ENCODE results near the gene TUBD1.
"Not testable (repeated sequence)": the region's sequence is repeated elsewhere in the genome, so short reads cannot be mapped to it uniquely, and the experiment has no call there.

The TUBD1 gene

DNA sequence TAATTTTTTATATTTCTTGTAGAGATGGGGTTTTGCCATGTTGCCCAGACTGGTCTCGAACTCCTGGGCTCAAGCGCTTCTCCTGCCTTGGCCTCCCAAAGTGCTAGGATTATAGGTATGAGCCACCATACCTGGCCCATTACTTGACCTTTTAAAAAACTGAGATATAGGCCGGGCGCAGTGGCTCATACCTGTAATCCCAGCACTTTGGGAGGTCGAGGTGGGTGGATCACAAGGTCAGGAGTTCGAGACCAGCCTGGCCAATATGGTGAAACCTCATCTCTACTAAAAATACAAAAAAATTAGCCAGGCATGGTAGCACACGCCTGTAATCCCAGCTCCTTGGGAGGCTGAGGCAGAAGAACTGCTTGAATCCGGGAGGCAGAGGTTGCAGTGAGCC is 19.3 kb downstream of the TUBD1 start:
- not testable (repeated sequence) for DNase-seq

- no peak for DNase-seq
These were observed 20.4 kb downstream of the TUBD1 start for GRCh38 chr17:59872351-59872750.

DNA sequence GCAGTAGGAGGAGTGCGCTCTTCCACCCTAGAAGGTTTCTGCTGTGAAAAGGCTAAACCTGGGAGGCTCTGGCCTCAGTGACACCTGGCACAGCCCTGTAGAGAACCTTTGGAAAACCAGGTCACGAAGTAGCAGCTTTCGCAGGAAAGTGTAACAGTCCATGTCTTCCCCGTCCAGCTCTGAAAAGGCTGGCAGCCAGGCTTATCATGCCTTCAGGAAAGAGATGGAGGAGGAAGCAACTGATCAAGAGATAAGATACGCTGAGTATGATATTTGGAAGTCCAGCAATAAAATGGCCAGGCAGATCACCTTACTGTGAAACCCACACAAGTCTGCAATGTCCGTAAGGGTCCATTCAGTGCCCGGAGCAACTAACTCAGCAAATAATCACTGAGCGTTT is 22.3 kb downstream of the TUBD1 start:
- no peak for DNase-seq

DNA sequence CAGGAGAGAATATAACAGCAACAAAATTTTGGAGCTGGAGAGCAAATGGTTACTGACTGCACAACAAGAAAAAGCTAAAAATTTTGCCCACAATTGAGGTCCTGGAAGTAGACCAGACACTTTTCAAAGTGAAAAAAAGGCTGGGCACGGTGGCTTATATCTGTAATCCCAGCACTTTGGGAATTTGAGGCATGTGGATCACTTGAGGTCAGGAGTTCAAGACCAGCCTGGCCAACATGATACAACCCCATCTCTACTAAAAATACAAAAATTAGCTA is 22.9 kb downstream of the TUBD1 start:
- no peak for DNase-seq

DNA sequence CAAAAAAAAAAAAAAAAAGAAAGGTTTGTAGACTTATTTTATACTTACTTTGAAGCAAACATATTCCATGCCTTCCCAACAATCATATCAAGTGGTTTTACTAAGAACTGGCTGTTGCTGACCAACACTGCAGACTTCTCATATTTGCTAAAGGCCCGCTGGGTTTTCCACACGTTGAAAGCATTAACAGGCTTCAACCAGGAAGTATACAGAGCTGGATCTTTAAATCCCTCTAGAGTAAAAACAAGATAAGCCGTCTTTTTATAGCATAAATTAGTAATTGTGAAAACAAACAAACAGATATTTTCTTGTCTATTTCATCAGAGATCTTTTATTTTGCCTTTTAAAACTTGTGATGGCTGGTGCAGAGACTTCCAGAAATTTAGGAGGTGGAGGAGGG is 29.1 kb downstream of the TUBD1 start:
- DNase-seq = no peak

DNA sequence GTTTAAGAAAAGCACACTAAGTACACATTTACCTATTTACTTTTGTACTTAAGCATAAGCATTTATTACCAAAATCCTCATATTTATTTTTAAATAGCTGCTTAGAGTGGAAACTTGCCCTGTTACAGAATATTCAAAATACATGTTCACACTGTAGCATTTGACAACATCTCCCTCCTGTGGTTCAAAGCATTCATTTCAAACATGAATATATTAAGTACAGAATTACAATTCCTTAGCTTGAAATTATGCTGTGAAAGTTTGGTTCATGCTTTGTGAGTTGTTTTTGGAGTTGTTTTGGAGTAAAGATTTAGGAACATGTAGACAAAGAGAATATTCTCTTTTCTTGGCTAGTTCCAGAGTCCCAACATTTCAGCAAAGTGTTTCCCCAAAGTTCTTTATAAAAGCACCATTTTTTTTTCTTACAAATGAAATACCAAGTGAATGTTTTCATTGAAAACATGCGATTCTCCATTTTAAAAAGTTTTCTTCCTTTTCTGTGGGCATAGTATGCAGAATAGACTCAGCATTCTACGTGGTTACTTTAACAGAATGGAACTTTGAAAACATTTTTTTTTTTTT is 33.2 kb downstream of the TUBD1 start:
- no peak for DNase-seq

GRCh38 chr17:59858932-59859331 is 33.8 kb downstream of the TUBD1 start:
- DNase-seq = no peak

- DNase-seq = no peak
These were observed 34.5 kb downstream of the TUBD1 start for GRCh38 chr17:59858167-59858816.

DNA sequence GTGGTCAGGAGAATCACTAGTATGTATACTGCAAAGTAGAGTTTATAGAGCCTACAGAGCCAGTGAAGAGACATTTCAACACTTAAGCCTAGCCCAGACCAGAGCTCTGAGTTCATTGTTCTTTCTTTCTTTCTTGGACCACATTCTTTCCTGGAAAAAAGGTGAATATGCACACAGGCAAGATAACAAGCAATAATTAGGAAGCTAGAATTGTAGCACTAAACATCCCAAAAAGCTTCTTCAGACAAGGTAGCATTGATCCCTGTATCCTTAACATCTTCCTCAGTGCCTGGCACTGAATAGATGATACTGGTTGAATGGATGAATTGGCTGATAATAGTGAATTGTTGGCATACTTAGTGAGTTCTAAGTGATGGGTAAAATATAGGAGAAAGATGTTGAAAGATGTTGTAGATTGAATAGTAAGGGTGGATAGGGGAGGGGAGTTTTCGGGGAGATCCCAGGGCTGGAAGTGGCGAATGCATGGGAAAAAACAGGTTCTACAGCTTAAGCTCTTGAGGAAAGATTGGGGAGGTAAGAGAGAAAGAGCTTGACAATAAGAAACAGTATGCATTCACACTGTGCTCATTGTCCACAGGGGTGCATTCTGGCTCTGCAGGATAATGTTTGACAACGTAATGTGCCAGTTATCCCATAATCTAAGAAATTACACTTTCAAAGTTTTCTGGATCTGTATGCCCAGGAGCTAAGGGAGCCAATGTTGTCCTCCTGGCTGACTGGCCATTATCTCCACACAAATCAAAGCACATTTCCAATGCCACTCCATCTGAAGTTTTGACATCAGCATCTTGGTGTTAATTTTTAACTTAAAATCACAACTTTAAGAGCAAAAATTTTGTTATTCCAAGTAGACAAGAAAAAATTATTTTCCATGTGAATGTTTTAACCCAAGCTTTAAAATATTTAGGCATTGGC is 35.6 kb downstream of the TUBD1 start:
- DNase-seq = no peak

- not testable (repeated sequence) for DNase-seq
These were observed 38.6 kb downstream of the TUBD1 start for GRCh38 chr17:59853919-59854729.

DNA sequence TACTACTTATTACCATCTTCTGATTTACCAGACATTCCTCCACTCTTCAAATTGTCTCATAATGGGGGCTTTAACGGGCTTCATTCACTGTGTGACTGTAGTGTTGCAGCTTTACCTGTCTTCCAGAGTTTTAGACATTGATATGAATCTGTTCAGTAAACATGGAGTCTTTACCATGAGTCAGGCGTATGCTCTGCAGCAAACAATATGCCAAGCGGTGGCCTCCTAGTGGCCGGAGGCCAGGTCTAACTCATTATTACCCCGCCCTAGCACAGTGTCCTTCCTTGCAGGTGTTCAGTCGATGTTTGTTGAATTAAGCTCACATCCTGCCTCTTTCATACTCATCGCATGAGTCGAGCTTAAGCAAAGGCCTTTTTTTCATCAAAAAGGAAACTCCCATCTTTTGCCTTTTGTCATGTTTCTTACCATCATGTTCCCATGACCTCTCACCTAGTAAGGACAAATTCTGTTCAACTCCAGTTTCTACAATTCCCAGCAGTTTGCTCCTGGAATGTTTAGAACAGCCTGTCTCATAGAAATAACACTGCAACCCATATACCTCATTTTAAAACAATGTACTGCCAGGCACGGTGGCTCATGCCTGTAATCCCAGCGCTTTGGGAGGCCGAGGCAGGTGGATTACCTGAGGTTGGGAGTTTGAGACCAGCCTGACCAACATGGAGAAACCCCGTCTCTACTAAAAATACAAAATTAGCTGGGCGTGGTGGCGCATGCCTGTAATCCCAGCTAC is 39.4 kb downstream of the TUBD1 start:
- DNase-seq = peak; percentile 70

- DNase-seq = not testable (repeated sequence)
These were observed 39.9 kb downstream of the TUBD1 start for GRCh38 chr17:59852847-59853167.

GRCh38 chr17:59851439-59852375 is 41.0 kb downstream of the TUBD1 start:
- no peak for DNase-seq

DNA sequence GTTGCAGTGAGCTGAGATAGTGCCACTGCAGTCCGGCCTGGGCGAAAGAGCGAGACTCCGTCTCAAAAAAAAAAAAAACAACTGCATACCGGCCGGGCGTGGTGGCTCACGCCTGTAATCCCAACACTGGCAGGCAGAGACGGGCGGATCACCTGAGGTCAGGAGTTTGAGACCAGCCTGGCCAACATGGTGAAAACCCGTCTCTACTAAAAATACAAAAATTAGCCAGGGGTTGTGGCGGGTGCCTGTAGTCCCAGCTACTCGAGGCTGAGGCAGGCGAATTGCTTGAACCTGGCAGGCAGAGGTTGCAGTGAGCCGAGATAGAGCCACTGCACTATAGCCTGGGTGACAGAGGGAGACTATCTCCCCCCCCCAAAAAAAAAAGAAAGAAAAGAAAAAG is 42.4 kb downstream of the TUBD1 start:
- not testable (repeated sequence) for DNase-seq

DNA sequence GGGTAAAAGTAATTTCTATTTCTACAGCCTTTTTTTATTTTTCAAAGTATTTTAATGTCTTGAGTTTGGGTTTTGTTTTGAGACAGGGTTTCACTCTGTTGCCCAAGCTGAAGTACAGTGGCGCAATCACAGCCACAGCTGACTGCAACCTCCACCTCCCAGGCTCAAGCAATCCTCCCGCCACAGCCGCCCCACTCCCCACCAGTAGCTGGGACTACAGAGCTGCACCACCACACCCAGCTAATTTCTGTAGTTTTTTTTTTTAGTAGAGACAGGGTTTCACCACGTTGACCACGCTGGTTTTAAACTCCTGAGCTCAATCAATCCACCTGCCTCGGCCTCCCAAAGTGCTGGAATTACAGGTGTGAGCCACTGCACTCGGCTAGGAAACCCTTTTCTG is 44.0 kb downstream of the TUBD1 start:
- DNase-seq = no peak

DNA sequence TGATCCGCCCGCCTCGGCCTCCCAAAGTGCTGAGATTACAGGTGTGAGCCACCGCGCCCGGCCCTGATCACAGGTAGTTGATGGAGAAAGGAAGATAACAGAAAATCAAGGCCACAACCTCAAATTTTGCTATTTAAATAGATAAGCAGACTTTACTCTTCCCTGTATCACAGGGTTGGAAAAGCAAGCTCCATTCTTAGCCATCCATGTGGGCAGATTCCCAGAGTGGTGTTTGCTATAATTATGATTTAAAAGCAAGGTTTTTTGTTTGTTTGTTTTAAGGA is 44.4 kb downstream of the TUBD1 start:
- no peak for DNase-seq

DNA sequence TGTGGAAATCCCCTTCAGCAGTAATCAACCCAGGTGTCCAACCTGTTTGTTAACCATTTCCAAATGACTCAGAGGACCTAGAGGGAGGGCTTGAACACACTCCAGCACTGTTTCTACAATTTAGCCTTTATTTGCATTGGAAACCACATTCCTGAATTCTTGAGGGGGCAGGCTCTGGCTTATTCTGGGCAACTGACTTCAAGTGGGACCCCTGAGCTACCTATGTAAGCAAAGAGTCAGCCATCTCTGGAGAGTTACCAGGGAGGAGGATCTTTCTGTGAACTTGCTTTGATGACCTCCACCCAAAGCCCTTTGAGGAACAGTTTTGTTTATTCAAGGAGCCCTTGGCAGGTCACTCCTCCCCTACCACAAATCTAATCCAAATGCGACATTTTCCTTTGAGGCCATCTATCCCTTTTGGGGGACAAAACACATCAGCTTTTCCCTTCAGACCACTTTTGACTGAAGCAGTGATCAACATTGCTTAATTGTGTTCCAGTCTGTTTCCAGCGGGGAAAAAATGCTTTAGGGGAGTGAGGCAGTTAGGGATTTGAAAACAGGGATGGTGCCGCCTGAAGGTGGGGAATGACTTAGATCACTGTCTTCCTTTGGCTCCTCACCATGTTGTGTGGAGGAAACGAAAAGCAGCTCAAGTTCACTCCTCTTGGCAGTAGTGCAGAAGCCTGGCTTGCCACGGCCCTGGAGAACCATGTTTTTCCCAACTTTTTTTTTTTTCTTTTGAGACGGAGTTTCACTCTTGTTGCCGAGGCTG is 46.2 kb downstream of the TUBD1 start:
- DNase-seq = peak; percentile 72

- peak; percentile 66 for DNase-seq
These were observed 46.9 kb downstream of the TUBD1 start for GRCh38 chr17:59845595-59846393.

- DNase-seq = no peak
These were observed 47.7 kb downstream of the TUBD1 start for GRCh38 chr17:59844884-59845594.

All from NCI-H226 (cell line).